WTC11 (cell line): ENCODE results near the gene ARL4A. TPM values are rescaled to one million over a fixed set of nuclear protein-coding genes. Genes with fewer than 3 reads are reported as not detected.

Source experiments
- ATAC-seq: fragments of 200-7000 bp; cut with Tn5 transposase; 2 replicates; pipeline ENCODE4 v1.10.0; 2021; ENCODE audit warnings: mild to moderate bottlenecking, moderate library complexity
- CTCF ChIA-PET: fragments of 300-600 bp; sonication (Branson Sonifier 250); formaldehyde crosslinking; loops from one replicate; lab custom pipeline; 2021; ENCODE audit warnings: antibody characterized with exemption; lab: Charles Lee
- POLR2A ChIA-PET: fragments of 350-600 bp; sonication (Branson Sonifier 250); formaldehyde crosslinking; loops from one replicate; lab custom pipeline; 2021; ENCODE audit warnings: antibody characterized with exemption; lab: Charles Lee
- DNase-seq: peaks from one replicate; pipeline ENCODE4 v3.0.0; 2021; ENCODE audit warnings: low spot score
- H3K27ac Mint-ChIP-seq: 2 replicates; pipeline ENCODE4 v1.8.0; 2021; ENCODE audit warnings: mixed read lengths
- H3K27me3 Mint-ChIP-seq: 2 replicates; pipeline ENCODE4 v1.8.0; 2021; ENCODE audit warnings: low read depth, mild to moderate bottlenecking, moderate library complexity, mixed read lengths
- H3K36me3 Mint-ChIP-seq: 2 replicates; pipeline ENCODE4 v1.8.0; 2021; ENCODE audit warnings: mixed read lengths
- H3K4me1 Mint-ChIP-seq: 2 replicates; pipeline ENCODE4 v1.8.0; 2022; ENCODE audit warnings: mixed read lengths
- H3K4me3 Mint-ChIP-seq: 2 replicates; pipeline ENCODE4 v1.8.0; 2021; ENCODE audit warnings: mild to moderate bottlenecking, moderate library complexity, mixed read lengths
- H3K9me3 Mint-ChIP-seq: 2 replicates; pipeline ENCODE4 v1.8.0; 2021; ENCODE audit warnings: mixed read lengths
- CBFB ChIP-seq: sonication (generic); formaldehyde crosslinking; IDR thresholded peaks from 2 replicates; pipeline ENCODE4 v1.8.1; 2022; ENCODE audit warnings: mild to moderate bottlenecking, low read depth, missing genetic modification reagents
- ESRRA ChIP-seq: sonication (generic); formaldehyde crosslinking; IDR thresholded peaks from 2 replicates; pipeline ENCODE4 v1.8.1; 2022; ENCODE audit warnings: mild to moderate bottlenecking, missing genetic modification reagents, borderline replicate concordance
- JAZF1 ChIP-seq: fragments of 250-450 bp; sonication (Bioruptor Pico); IDR thresholded peaks from 2 replicates; pipeline ENCODE4 v1.9.0; 2021; ENCODE audit warnings: moderate library complexity, mild to moderate bottlenecking, inconsistent platforms
- RORB ChIP-seq: fragments of 250-450 bp; sonication (Bioruptor Pico); IDR thresholded peaks from 2 replicates; pipeline ENCODE4 v1.9.0; 2021; ENCODE audit warnings: mild to moderate bottlenecking
- SMAD3 ChIP-seq: sonication (generic); formaldehyde crosslinking; IDR thresholded peaks from 2 replicates; pipeline ENCODE4 v1.8.0; 2022; ENCODE audit warnings: missing genetic modification reagents, mild to moderate bottlenecking, borderline replicate concordance
- TP53 ChIP-seq: sonication (generic); formaldehyde crosslinking; IDR thresholded peaks from 2 replicates; pipeline ENCODE4 v1.8.1; 2023; ENCODE audit warnings: mild to moderate bottlenecking, missing genetic modification reagents
- ZBTB21 ChIP-seq: sonication (generic); formaldehyde crosslinking; IDR thresholded peaks from 2 replicates; pipeline ENCODE4 v1.8.1; 2023; ENCODE audit warnings: mild to moderate bottlenecking, missing genetic modification reagents, borderline replicate concordance
- ZNF317 ChIP-seq: sonication (generic); formaldehyde crosslinking; IDR thresholded peaks from 2 replicates; pipeline ENCODE4 v1.8.1; 2023; ENCODE audit warnings: low read depth, mild to moderate bottlenecking, moderate library complexity, missing genetic modification reagents, borderline replicate concordance
- ZNF396 ChIP-seq: fragments of 250-450 bp; sonication (Bioruptor Pico); IDR thresholded peaks from 2 replicates; pipeline ENCODE4 v1.8.0; 2021; ENCODE audit warnings: mild to moderate bottlenecking, moderate library complexity, borderline replicate concordance
- ZNF416 ChIP-seq: fragments of 250-450 bp; sonication (Bioruptor Pico); IDR thresholded peaks from 2 replicates; pipeline ENCODE4 v1.9.0; 2021; ENCODE audit warnings: mild to moderate bottlenecking, inconsistent platforms
- total RNA-seq: library from RNA; stranded (reverse); gene quantifications from 3 replicates; pipeline ENCODE4 v1.2.3, GENCODE V29; 2021
- TF ChIP-seq, protein P1 (sequence below): sonication (generic); formaldehyde crosslinking; IDR thresholded peaks from 2 replicates; pipeline ENCODE4 v1.8.0; 2023; ENCODE audit warnings: mild to moderate bottlenecking, missing genetic modification reagents
- TF ChIP-seq, protein P2 (sequence below): sonication (generic); formaldehyde crosslinking; IDR thresholded peaks from 2 replicates; pipeline ENCODE4 v1.8.1; 2022; ENCODE audit warnings: low read depth, missing genetic modification reagents, borderline replicate concordance
- TF ChIP-seq, protein P3 (sequence below): sonication (generic); formaldehyde crosslinking; conservative IDR thresholded peaks from 2 replicates; pipeline ENCODE4 v1.8.1; 2022; ENCODE audit warnings: mild to moderate bottlenecking, missing genetic modification reagents
- TF ChIP-seq, protein P4 (sequence below): fragments of 250-450 bp; sonication (Bioruptor Pico); IDR thresholded peaks from 2 replicates; pipeline ENCODE4 v2.1.2; 2022; ENCODE audit warnings: mild to moderate bottlenecking, moderate library complexity
- TF ChIP-seq, protein P5 (sequence below): fragments of 250-450 bp; sonication (Bioruptor Pico); IDR thresholded peaks from 2 replicates; pipeline ENCODE4 v1.9.0; 2021; ENCODE audit warnings: mild to moderate bottlenecking, borderline replicate concordance
- TF ChIP-seq, protein P6 (sequence below): sonication (generic); formaldehyde crosslinking; IDR thresholded peaks from 2 replicates; pipeline ENCODE4 v1.8.1; 2023; ENCODE audit warnings: mild to moderate bottlenecking, missing genetic modification reagents, moderate library complexity
- TF ChIP-seq, protein P7 (sequence below): sonication (generic); formaldehyde crosslinking; IDR thresholded peaks from 2 replicates; pipeline ENCODE4 v1.8.1; 2023; ENCODE audit warnings: mild to moderate bottlenecking, missing genetic modification reagents, borderline replicate concordance

ARL4A gene
- total RNA-seq, 1 experiment from 2014 or later = 25.4 TPM

DNA sequence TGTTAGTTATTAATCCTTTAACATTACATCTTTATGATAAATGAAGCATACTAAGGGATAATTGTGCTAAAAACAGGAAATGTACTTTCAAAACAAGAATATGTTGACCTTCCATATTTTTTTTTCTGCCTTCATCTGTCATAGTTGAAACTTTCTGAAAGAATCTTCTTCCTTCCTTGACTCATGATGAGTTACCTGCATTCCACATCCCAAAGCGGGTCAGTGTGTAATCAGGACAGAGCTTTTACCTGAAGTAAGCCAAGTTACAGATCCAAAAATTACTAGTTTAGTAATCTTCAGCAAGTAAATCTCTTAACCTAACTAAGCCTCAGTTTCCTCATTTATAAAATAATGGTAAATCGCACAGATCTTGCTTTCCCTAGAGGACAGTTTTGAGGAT, 13.4 kb upstream of the ARL4A start:
- Mint-ChIP-seq H3K4me3 (no peak overlapping the region), H3K27me3 (no peaks in the 10 kb centered on the region), H3K27ac (no peak overlapping the region), H3K36me3 (peaks cover 12% of the 10 kb centered on the region), H3K4me1 (no peaks in the 10 kb centered on the region), H3K9me3 (peaks cover 16% of the 10 kb centered on the region)
- POLR2A ChIA-PET = no interaction called here
- no peak for DNase-seq
- TF ChIP-seq, protein P1, sequence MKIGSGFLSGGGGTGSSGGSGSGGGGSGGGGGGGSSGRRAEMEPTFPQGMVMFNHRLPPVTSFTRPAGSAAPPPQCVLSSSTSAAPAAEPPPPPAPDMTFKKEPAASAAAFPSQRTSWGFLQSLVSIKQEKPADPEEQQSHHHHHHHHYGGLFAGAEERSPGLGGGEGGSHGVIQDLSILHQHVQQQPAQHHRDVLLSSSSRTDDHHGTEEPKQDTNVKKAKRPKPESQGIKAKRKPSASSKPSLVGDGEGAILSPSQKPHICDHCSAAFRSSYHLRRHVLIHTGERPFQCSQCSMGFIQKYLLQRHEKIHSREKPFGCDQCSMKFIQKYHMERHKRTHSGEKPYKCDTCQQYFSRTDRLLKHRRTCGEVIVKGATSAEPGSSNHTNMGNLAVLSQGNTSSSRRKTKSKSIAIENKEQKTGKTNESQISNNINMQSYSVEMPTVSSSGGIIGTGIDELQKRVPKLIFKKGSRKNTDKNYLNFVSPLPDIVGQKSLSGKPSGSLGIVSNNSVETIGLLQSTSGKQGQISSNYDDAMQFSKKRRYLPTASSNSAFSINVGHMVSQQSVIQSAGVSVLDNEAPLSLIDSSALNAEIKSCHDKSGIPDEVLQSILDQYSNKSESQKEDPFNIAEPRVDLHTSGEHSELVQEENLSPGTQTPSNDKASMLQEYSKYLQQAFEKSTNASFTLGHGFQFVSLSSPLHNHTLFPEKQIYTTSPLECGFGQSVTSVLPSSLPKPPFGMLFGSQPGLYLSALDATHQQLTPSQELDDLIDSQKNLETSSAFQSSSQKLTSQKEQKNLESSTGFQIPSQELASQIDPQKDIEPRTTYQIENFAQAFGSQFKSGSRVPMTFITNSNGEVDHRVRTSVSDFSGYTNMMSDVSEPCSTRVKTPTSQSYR = no peak
- TF ChIP-seq, protein P2, sequence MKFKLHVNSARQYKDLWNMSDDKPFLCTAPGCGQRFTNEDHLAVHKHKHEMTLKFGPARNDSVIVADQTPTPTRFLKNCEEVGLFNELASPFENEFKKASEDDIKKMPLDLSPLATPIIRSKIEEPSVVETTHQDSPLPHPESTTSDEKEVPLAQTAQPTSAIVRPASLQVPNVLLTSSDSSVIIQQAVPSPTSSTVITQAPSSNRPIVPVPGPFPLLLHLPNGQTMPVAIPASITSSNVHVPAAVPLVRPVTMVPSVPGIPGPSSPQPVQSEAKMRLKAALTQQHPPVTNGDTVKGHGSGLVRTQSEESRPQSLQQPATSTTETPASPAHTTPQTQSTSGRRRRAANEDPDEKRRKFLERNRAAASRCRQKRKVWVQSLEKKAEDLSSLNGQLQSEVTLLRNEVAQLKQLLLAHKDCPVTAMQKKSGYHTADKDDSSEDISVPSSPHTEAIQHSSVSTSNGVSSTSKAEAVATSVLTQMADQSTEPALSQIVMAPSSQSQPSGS = no peak
- no peak for TF ChIP-seq RORB (CRISPR knock-in tag)
- no peak for TF ChIP-seq ZBTB21 (CRISPR knock-in tag)
- no peak for TF ChIP-seq SMAD3 (CRISPR knock-in tag)
- TF ChIP-seq, protein P3, sequence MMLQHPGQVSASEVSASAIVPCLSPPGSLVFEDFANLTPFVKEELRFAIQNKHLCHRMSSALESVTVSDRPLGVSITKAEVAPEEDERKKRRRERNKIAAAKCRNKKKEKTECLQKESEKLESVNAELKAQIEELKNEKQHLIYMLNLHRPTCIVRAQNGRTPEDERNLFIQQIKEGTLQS (CRISPR knock-in tag) = no peak
- TF ChIP-seq, protein P4, sequence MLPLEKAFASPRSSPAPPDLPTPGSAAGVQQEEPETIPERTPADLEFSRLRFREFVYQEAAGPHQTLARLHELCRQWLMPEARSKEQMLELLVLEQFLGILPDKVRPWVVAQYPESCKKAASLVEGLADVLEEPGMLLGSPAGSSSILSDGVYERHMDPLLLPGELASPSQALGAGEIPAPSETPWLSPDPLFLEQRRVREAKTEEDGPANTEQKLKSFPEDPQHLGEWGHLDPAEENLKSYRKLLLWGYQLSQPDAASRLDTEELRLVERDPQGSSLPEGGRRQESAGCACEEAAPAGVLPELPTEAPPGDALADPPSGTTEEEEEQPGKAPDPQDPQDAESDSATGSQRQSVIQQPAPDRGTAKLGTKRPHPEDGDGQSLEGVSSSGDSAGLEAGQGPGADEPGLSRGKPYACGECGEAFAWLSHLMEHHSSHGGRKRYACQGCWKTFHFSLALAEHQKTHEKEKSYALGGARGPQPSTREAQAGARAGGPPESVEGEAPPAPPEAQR (CRISPR knock-in tag) = no peak
- TF ChIP-seq TP53 (CRISPR knock-in tag) = no peak
- TF ChIP-seq, protein P5, sequence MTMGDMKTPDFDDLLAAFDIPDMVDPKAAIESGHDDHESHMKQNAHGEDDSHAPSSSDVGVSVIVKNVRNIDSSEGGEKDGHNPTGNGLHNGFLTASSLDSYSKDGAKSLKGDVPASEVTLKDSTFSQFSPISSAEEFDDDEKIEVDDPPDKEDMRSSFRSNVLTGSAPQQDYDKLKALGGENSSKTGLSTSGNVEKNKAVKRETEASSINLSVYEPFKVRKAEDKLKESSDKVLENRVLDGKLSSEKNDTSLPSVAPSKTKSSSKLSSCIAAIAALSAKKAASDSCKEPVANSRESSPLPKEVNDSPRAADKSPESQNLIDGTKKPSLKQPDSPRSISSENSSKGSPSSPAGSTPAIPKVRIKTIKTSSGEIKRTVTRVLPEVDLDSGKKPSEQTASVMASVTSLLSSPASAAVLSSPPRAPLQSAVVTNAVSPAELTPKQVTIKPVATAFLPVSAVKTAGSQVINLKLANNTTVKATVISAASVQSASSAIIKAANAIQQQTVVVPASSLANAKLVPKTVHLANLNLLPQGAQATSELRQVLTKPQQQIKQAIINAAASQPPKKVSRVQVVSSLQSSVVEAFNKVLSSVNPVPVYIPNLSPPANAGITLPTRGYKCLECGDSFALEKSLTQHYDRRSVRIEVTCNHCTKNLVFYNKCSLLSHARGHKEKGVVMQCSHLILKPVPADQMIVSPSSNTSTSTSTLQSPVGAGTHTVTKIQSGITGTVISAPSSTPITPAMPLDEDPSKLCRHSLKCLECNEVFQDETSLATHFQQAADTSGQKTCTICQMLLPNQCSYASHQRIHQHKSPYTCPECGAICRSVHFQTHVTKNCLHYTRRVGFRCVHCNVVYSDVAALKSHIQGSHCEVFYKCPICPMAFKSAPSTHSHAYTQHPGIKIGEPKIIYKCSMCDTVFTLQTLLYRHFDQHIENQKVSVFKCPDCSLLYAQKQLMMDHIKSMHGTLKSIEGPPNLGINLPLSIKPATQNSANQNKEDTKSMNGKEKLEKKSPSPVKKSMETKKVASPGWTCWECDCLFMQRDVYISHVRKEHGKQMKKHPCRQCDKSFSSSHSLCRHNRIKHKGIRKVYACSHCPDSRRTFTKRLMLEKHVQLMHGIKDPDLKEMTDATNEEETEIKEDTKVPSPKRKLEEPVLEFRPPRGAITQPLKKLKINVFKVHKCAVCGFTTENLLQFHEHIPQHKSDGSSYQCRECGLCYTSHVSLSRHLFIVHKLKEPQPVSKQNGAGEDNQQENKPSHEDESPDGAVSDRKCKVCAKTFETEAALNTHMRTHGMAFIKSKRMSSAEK (CRISPR knock-in tag) = no peak
- no peak for TF ChIP-seq ZNF396 (CRISPR knock-in tag)
- TF ChIP-seq, protein P6, sequence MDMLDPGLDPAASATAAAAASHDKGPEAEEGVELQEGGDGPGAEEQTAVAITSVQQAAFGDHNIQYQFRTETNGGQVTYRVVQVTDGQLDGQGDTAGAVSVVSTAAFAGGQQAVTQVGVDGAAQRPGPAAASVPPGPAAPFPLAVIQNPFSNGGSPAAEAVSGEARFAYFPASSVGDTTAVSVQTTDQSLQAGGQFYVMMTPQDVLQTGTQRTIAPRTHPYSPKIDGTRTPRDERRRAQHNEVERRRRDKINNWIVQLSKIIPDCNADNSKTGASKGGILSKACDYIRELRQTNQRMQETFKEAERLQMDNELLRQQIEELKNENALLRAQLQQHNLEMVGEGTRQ (CRISPR knock-in tag) = no peak
- TF ChIP-seq ESRRA = no peak
- no peak for TF ChIP-seq ZNF416
- no peak for TF ChIP-seq CBFB
- no peak for TF ChIP-seq ZNF317
- no peak for TF ChIP-seq JAZF1 (CRISPR knock-in tag)
- TF ChIP-seq, protein P7, sequence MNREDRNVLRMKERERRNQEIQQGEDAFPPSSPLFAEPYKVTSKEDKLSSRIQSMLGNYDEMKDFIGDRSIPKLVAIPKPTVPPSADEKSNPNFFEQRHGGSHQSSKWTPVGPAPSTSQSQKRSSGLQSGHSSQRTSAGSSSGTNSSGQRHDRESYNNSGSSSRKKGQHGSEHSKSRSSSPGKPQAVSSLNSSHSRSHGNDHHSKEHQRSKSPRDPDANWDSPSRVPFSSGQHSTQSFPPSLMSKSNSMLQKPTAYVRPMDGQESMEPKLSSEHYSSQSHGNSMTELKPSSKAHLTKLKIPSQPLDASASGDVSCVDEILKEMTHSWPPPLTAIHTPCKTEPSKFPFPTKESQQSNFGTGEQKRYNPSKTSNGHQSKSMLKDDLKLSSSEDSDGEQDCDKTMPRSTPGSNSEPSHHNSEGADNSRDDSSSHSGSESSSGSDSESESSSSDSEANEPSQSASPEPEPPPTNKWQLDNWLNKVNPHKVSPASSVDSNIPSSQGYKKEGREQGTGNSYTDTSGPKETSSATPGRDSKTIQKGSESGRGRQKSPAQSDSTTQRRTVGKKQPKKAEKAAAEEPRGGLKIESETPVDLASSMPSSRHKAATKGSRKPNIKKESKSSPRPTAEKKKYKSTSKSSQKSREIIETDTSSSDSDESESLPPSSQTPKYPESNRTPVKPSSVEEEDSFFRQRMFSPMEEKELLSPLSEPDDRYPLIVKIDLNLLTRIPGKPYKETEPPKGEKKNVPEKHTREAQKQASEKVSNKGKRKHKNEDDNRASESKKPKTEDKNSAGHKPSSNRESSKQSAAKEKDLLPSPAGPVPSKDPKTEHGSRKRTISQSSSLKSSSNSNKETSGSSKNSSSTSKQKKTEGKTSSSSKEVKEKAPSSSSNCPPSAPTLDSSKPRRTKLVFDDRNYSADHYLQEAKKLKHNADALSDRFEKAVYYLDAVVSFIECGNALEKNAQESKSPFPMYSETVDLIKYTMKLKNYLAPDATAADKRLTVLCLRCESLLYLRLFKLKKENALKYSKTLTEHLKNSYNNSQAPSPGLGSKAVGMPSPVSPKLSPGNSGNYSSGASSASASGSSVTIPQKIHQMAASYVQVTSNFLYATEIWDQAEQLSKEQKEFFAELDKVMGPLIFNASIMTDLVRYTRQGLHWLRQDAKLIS (CRISPR knock-in tag) = no peak
- ATAC-seq = no peak
- CTCF ChIA-PET = interaction anchor here (1.8 kb wide), 1 partner anchor 51 kb away, joined by 4 read pairs; no protein-coding TSS in a partner anchor
